ENCODE measurements around the gene MC1R. TPM values are rescaled to one million over a fixed set of nuclear protein-coding genes. Genes with fewer than 3 reads are reported as not detected.

Gene MC1R
- total RNA-seq, 1 experiment from 2014 or later: 12.2 TPM

DNA sequence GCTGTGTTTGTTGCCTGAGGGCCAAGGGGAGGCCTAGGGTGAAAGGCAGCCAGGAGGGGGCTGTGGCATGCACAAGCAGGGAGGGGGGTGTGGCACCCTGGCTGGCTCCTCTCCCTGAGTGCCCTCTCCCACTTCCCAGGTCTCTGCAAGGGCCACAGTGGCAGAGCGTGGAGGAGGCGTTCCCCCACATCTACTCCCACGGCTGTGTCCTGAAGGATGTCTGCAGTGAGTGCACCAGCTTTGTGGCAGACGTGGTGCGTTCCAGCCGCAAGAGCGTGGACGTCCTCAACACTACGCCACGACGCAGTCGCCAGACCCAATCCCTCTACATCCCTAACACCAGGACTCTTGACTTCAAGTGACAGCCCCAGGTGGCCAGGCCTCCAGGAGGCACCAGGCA is 48.8 kb upstream of the MC1R start:
- intact Hi-C loops (cut with micrococcal nuclease): loop anchor here (5.0 kb wide), 2 partner anchors 52 to 53 kb away; partner anchors contain the start of genes FANCA and TUBB3
- POLR2A ChIA-PET: no interaction called here
- H3K27me3 ChIP-seq (ENCODE audit: insufficient read depth, low read length): no peaks in the 10 kb centered on the region
- H4K20me1 ChIP-seq (ENCODE audit: insufficient read depth): peaks cover 7% of the 10 kb centered on the region; the same call in 1 of the 2 replicates
- ATAC-seq (no peak), DNase-seq (ENCODE audit: low read depth, low spot score) (no peak)
- CTCF ChIA-PET: no interaction called here
- no peak overlapping the region for H3K4me3 ChIP-seq (replicated peaks in 1 of 2; ENCODE audit: low read depth in 1 of 2, low read length in 2 of 2)
- peaks cover 12% of the 10 kb centered on the region for H3K79me2 ChIP-seq (ENCODE audit: insufficient read depth, low read length)
- RAD21 ChIA-PET (ENCODE audit: low non-redundant PET in 1 of 2, low total read pairs in 2 of 2, uncharacterized antibody in 2 of 2, unreplicated experiment in 2 of 2): no interaction called here
- H3K4me2 ChIP-seq (ENCODE audit: low read length): no peak overlapping the region
- peaks cover 11 to 22% of the 10 kb centered on the region in 2 experiments for H3K4me1 ChIP-seq (ENCODE audit: control insufficient read depth in 1 of 2, insufficient read depth in 2 of 2, low read length in 2 of 2)
- H3K36me3 ChIP-seq (ENCODE audit: control insufficient read depth in 1 of 2, insufficient read depth in 2 of 2, low read length in 2 of 2): peaks cover under 1 to 12% of the 10 kb centered on the region in 2 experiments; a peak in 3 of 4 replicates
- H3K9ac ChIP-seq (ENCODE audit: low read length): no peak overlapping the region
- TF ChIP-seq POLR2A (IDR thresholded peaks at IDR 0.05; ENCODE audit: borderline replicate concordance, extremely low read depth, insufficient read depth, insufficient read length) (no peak), RAD21 (IDR thresholded peaks at IDR 0.05; ENCODE audit: low read depth) (no peak), CEBPB (IDR thresholded peaks at IDR 0.05; ENCODE audit: low read depth) (no peak), ELF1 (IDR thresholded peaks at IDR 0.05; ENCODE audit: borderline replicate concordance, low read depth) (no peak), EGR1 (IDR thresholded peaks at IDR 0.05; ENCODE audit: low read depth) (no peak), EZH2phosphoT487 (IDR thresholded peaks at IDR 0.05; ENCODE audit: borderline replicate concordance) (no peak), SIN3A (IDR thresholded peaks at IDR 0.05; ENCODE audit: low read depth) (no peak), ZNF274 (IDR thresholded peaks at IDR 0.05; ENCODE audit: low read depth, low read length) (no peak), YY1 (IDR thresholded peaks at IDR 0.05; ENCODE audit: extremely low read depth, insufficient replicate concordance, low read depth, low read length) (no peak), SP1 (IDR thresholded peaks at IDR 0.05; ENCODE audit: low read depth) (no peak), FOSL1 (IDR thresholded peaks at IDR 0.05; ENCODE audit: low read depth) (no peak), JUND (IDR thresholded peaks at IDR 0.05) (no peak), CBX3 (IDR thresholded peaks at IDR 0.05; ENCODE audit: low read depth) (no peak), EZH2 (IDR thresholded peaks at IDR 0.05) (no peak), TCF7L2 (IDR thresholded peaks at IDR 0.05; ENCODE audit: borderline replicate concordance, extremely low read depth, insufficient read depth, insufficient read length) (no peak), POLR2AphosphoS5 (IDR thresholded peaks at IDR 0.05; ENCODE audit: low read depth, low read length) (no peak), ZFX (IDR thresholded peaks at IDR 0.05) (no peak)
- TF ChIP-seq, protein P1, sequence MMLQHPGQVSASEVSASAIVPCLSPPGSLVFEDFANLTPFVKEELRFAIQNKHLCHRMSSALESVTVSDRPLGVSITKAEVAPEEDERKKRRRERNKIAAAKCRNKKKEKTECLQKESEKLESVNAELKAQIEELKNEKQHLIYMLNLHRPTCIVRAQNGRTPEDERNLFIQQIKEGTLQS (IDR thresholded peaks at IDR 0.05): no peak
- TF ChIP-seq, protein P2, sequence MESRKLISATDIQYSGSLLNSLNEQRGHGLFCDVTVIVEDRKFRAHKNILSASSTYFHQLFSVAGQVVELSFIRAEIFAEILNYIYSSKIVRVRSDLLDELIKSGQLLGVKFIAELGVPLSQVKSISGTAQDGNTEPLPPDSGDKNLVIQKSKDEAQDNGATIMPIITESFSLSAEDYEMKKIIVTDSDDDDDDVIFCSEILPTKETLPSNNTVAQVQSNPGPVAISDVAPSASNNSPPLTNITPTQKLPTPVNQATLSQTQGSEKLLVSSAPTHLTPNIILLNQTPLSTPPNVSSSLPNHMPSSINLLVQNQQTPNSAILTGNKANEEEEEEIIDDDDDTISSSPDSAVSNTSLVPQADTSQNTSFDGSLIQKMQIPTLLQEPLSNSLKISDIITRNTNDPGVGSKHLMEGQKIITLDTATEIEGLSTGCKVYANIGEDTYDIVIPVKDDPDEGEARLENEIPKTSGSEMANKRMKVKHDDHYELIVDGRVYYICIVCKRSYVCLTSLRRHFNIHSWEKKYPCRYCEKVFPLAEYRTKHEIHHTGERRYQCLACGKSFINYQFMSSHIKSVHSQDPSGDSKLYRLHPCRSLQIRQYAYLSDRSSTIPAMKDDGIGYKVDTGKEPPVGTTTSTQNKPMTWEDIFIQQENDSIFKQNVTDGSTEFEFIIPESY (IDR thresholded peaks at IDR 0.05; ENCODE audit: extremely low read depth, insufficient replicate concordance, low read length): no peak
- TF ChIP-seq, protein P3, sequence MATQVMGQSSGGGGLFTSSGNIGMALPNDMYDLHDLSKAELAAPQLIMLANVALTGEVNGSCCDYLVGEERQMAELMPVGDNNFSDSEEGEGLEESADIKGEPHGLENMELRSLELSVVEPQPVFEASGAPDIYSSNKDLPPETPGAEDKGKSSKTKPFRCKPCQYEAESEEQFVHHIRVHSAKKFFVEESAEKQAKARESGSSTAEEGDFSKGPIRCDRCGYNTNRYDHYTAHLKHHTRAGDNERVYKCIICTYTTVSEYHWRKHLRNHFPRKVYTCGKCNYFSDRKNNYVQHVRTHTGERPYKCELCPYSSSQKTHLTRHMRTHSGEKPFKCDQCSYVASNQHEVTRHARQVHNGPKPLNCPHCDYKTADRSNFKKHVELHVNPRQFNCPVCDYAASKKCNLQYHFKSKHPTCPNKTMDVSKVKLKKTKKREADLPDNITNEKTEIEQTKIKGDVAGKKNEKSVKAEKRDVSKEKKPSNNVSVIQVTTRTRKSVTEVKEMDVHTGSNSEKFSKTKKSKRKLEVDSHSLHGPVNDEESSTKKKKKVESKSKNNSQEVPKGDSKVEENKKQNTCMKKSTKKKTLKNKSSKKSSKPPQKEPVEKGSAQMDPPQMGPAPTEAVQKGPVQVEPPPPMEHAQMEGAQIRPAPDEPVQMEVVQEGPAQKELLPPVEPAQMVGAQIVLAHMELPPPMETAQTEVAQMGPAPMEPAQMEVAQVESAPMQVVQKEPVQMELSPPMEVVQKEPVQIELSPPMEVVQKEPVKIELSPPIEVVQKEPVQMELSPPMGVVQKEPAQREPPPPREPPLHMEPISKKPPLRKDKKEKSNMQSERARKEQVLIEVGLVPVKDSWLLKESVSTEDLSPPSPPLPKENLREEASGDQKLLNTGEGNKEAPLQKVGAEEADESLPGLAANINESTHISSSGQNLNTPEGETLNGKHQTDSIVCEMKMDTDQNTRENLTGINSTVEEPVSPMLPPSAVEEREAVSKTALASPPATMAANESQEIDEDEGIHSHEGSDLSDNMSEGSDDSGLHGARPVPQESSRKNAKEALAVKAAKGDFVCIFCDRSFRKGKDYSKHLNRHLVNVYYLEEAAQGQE (IDR thresholded peaks at IDR 0.05; ENCODE audit: low read depth): no peak
- H3K9me2 ChIP-seq (ENCODE audit: insufficient read depth): no peaks in the 10 kb centered on the region
- H3K9me3 ChIP-seq (ENCODE audit: control insufficient read depth in 1 of 2, insufficient read depth in 1 of 2, low read depth in 1 of 2, low read length in 2 of 2): peaks cover 9 to 16% of the 10 kb centered on the region in 2 experiments; a peak in 2 of 4 replicates
- BruUV-seq (replicated peaks): no TSS peak
- no peak overlapping the region for H3K27ac ChIP-seq (ENCODE audit: low read depth, low read length)
- H2AFZ ChIP-seq (ENCODE audit: low read depth, low read length, poor library complexity, severe bottlenecking): no peak overlapping the region
